Endothelial cell of umbilical vein (primary cell): ENCODE data around the gene LRRC61. TPM values are rescaled to one million over a fixed set of nuclear protein-coding genes. Genes with fewer than 3 reads are reported as not detected.

ENCODE experiments used
- BruUV-seq: library from RNA; stranded (reverse); fragments of 400-500 nt; replicated peaks from 2 replicates; lab custom pipeline; 2021; lab: Mats Ljungman, UMichigan
- CTCF ChIA-PET: fragments of 300-600, 350-600 bp; sonication (Branson Sonifier 250); formaldehyde crosslinking; loops from one replicate; lab custom pipeline; 2021; ENCODE audit warnings: antibody characterized with exemption, inconsistent platforms; lab: Charles Lee
- POLR2A ChIA-PET: fragments of 300-600, 350-600 bp; sonication (Branson Sonifier 250); formaldehyde crosslinking; loops from one replicate; lab custom pipeline; 2021; ENCODE audit warnings: antibody characterized with exemption, inconsistent platforms; lab: Charles Lee
- DNase-seq: peaks from one replicate; pipeline ENCODE4 v3.0.0-alpha.2; 2011; ENCODE audit warnings: low read depth, low spot score
- FAIRE-seq: peaks from 2 replicates; lab custom pipeline; 2011; peaks lifted over from hg19 to GRCh38; lab: Jason Lieb, UNC
- H2AFZ ChIP-seq: 2 replicates; pipeline ENCODE4 v1.6.0; 2012; ENCODE audit warnings: low read depth, low read length, control low read depth, inconsistent platforms
- H3K27ac ChIP-seq: 2 replicates; pipeline ENCODE4 v1.5.1; 2011; ENCODE audit warnings: low read depth, mild to moderate bottlenecking, control low read depth, low read length, moderate library complexity; ENCODE audit not compliant: insufficient read depth
- H3K27me3 ChIP-seq, 2 experiments: 2 replicates each; pipeline versions ENCODE4 v1.6.0 to v1.6.1; 2011; ENCODE audit warnings: low read length in 2 of 2, mixed read lengths in 1 of 2; ENCODE audit not compliant: control insufficient read depth in 2 of 2, insufficient read depth in 2 of 2
- H3K36me3 ChIP-seq, 2 experiments: 2 replicates in 1 of 2; 3 replicates in 1 of 2; pipeline ENCODE4 v1.5.1; 2011; ENCODE audit warnings: low read length in 2 of 2, mild to moderate bottlenecking in 1 of 2, moderate library complexity in 1 of 2; ENCODE audit not compliant: control insufficient read depth in 2 of 2, insufficient read depth in 2 of 2; ENCODE audit errors: extremely low read depth in 1 of 2
- H3K4me1 ChIP-seq: 3 replicates; pipeline ENCODE4 v1.5.1; 2011; ENCODE audit warnings: mild to moderate bottlenecking, low read length; ENCODE audit not compliant: control insufficient read depth, insufficient read depth; ENCODE audit errors: extremely low read depth
- H3K4me2 ChIP-seq: 2 replicates; pipeline ENCODE4 v1.6.1; 2011; ENCODE audit warnings: low read length, control low read depth, mixed read lengths; ENCODE audit not compliant: insufficient read depth
- H3K4me3 ChIP-seq, 3 experiments: fragments of 200-600 bp in 1 of 3; sonication (generic), shearing (Covaris generic) in 1 of 3; replicated peaks in 1 of 3; 2 replicates each; pipeline ENCODE4 v1.5.1; 2011 to 2016; ENCODE audit warnings: control low read depth in 3 of 3, low read length in 3 of 3, mild to moderate bottlenecking in 2 of 3, inconsistent platforms in 1 of 3, low read depth in 1 of 3, moderate library complexity in 1 of 3; ENCODE audit not compliant: insufficient read depth in 1 of 3
- H3K79me2 ChIP-seq: 2 replicates; pipeline ENCODE4 v1.6.0; 2012; ENCODE audit warnings: low read length, inconsistent platforms; ENCODE audit not compliant: control insufficient read depth, insufficient read depth
- H3K9ac ChIP-seq: replicated peaks from 2 replicates; pipeline ENCODE3; 2011; ENCODE audit warnings: low read length, control low read depth; ENCODE audit not compliant: insufficient read depth; ENCODE audit errors: extremely low read depth
- H3K9me1 ChIP-seq: replicated peaks from 3 replicates; pipeline ENCODE4 v1.6.0; 2011; ENCODE audit warnings: mild to moderate bottlenecking, low read length; ENCODE audit not compliant: control insufficient read depth, insufficient read depth; ENCODE audit errors: extremely low read depth
- H3K9me3 ChIP-seq: replicated peaks from 2 replicates; pipeline ENCODE4 v1.5.1; 2012; ENCODE audit warnings: low read length, inconsistent platforms; ENCODE audit not compliant: control insufficient read depth, insufficient read depth
- H4K20me1 ChIP-seq: replicated peaks from 2 replicates; pipeline ENCODE3; 2011; ENCODE audit warnings: mild to moderate bottlenecking, low read length; ENCODE audit not compliant: control insufficient read depth, insufficient read depth; ENCODE audit errors: extremely low read depth
- CTCF ChIP-seq, 2 donors: IDR thresholded peaks; 1 replicate in 1 of 2; 2 replicates in 1 of 2; pipeline ENCODE4 v1.5.1; 2011; ENCODE audit warnings: low read length in 2 of 2, mild to moderate bottlenecking in 2 of 2, moderate library complexity in 2 of 2, control low read depth in 1 of 2, inconsistent platforms in 1 of 2, low read depth in 1 of 2; ENCODE audit not compliant: insufficient read depth in 1 of 2; ENCODE audit errors: extremely low read depth in 1 of 2
- EZH2 ChIP-seq: IDR thresholded peaks from 2 replicates; pipeline ENCODE4 v1.6.1; 2012; ENCODE audit warnings: borderline replicate concordance, low read depth, mild to moderate bottlenecking, moderate library complexity, low read length, inconsistent platforms; ENCODE audit not compliant: severe bottlenecking
- FOS ChIP-seq: IDR thresholded peaks from 2 replicates; pipeline ENCODE4 v1.6.1; 2011; ENCODE audit warnings: mild to moderate bottlenecking, low read length, moderate library complexity, borderline replicate concordance; ENCODE audit not compliant: insufficient read depth
- GATA2 ChIP-seq: IDR thresholded peaks from 2 replicates; pipeline ENCODE4 v1.7.0; 2011; ENCODE audit warnings: low read depth, mild to moderate bottlenecking, moderate library complexity, mixed read lengths, low read length; ENCODE audit not compliant: insufficient read length, insufficient read depth
- JUN ChIP-seq: IDR thresholded peaks from 2 replicates; pipeline ENCODE4 v1.6.1; 2011; ENCODE audit warnings: borderline replicate concordance, low read depth; ENCODE audit not compliant: insufficient read length, insufficient read depth
- MAX ChIP-seq: IDR thresholded peaks from 2 replicates; pipeline ENCODE4 v1.6.1; 2011; ENCODE audit not compliant: insufficient read depth, insufficient read length
- MYC ChIP-seq: IDR thresholded peaks from one replicate; pipeline ENCODE4 v1.6.1; 2011; ENCODE audit warnings: mild to moderate bottlenecking, low read depth, low read length
- POLR2A ChIP-seq: IDR thresholded peaks from 2 replicates; pipeline ENCODE4 v1.6.1; 2012; ENCODE audit warnings: low read depth, mild to moderate bottlenecking, control low read depth, low read length
- POLR2AphosphoS5 ChIP-seq: IDR thresholded peaks from 2 replicates; pipeline ENCODE4 v1.6.1; 2012; ENCODE audit warnings: low read depth, mild to moderate bottlenecking, control low read depth, low read length, moderate library complexity; ENCODE audit not compliant: insufficient read depth
- dilution Hi-C: fragments of 300-500 bp; cut with MboI; formaldehyde crosslinking; loops from one replicate; pipeline ENCODE4 v1.15.0; 2019; ENCODE audit warnings: low sequenced_read_pairs; ENCODE audit not compliant: extremely low pct_ligation_motif_present
- intact Hi-C: fragments of 100-400 bp; cut with micrococcal nuclease; formaldehyde crosslinking; loops from one replicate; pipeline ENCODE4 v1.10.0; 2022
- polyA plus RNA-seq, 4 experiments: library from polyadenylated mRNA; depleted of rRNA in 3 of 4; stranded (reverse) in 3 of 4; unstranded in 1 of 4; fragments of >200 nt; gene quantifications; 2 replicates each; pipeline versions ENCODE4 v1.2.1 to v1.2.3, GENCODE V29; 2011 to 2012; ENCODE audit warnings: missing spikeins in 1 of 4
- total RNA-seq: library from RNA; stranded (reverse); gene quantifications from 2 replicates; pipeline ENCODE4 v1.2.3, GENCODE V29; 2021

The LRRC61 gene
- total and polyA plus RNA-seq, 2 donors (not counting 3 experiments of a cell fraction or from before 2014, with no cell fraction given): 0.72 TPM; not detected in 1

GRCh38 chr7:150379441-150380379, 56.6 kb downstream of the LRRC61 start:
- no peaks in the 10 kb centered on the region for H3K9me3 ChIP-seq
- TF ChIP-seq FOS: no peak
- no peak for TF ChIP-seq MYC
- TF ChIP-seq EZH2: no peak
- no peak for TF ChIP-seq POLR2AphosphoS5
- no peak for TF ChIP-seq POLR2A
- no peak for TF ChIP-seq GATA2
- TF ChIP-seq CTCF (IDR thresholded peaks at IDR 0.05; ENCODE audit: extremely low read depth in 1 of 2, insufficient read depth in 1 of 2, low read depth in 1 of 2, low read length in 2 of 2): no peak
- TF ChIP-seq MAX: no peak
- no peak for TF ChIP-seq JUN
- intact Hi-C loops (loop anchor here (1.0 to 10.0 kb wide), 7 partner anchors 10 to 208 kb away; partner anchors contain the start of gene GIMAP4), dilution Hi-C loops (no loop called here)
- ChIA-PET CTCF (interaction anchor here (1.4 to 1.8 kb wide), 2 partner anchors 11 to 26 kb away, joined by 4 to 16 read pairs; partner anchors contain the start of gene REPIN1), POLR2A (interaction anchor here (0.9 to 1.9 kb wide), 2 partner anchors 10 to 71 kb away, joined by 3 to 13 read pairs; partner anchors contain the start of genes GIMAP8 and REPIN1)
- H4K20me1 ChIP-seq: no peaks in the 10 kb centered on the region
- peak overlapping the region; percentile 41 for H3K4me2 ChIP-seq
- no peaks in the 10 kb centered on the region for H3K27me3 ChIP-seq
- peaks cover 0 to 2% of the 10 kb centered on the region in 2 experiments for H3K36me3 ChIP-seq
- FAIRE-seq (peak; percentile 61), DNase-seq (peak; percentile 41)
- peak overlapping the region; percentile 81 to 85 (median 81) for H3K4me3 ChIP-seq
- no peaks in the 10 kb centered on the region for H3K9me1 ChIP-seq
- H3K4me1 ChIP-seq: peaks cover 29% of the 10 kb centered on the region
- H3K9ac ChIP-seq: peak overlapping the region; percentile 76
- H2AFZ ChIP-seq: peak overlapping the region; percentile 76
- peak overlapping the region; percentile 23 for H3K27ac ChIP-seq
- TSS peak; percentile 18 for BruUV-seq
- H3K79me2 ChIP-seq: peaks cover 34% of the 10 kb centered on the region
